22Rv1 (cell line): ENCODE results near the gene PNP.

Source experiments
- CTCF ChIP-seq: fragments of 450-650 bp; IDR thresholded peaks from 2 replicates; pipeline ENCODE4 v1.5.1; 2017; ENCODE audit warnings: mild to moderate bottlenecking
- ZFX ChIP-seq: fragments of 450-650 bp; IDR thresholded peaks from 2 replicates; pipeline ENCODE4 v1.6.1; 2017; ENCODE audit warnings: antibody characterized with exemption, borderline replicate concordance

GRCh38 chr14:20515846-20516245 lies 46.6 kb downstream of the PNP start:
- TF ChIP-seq CTCF (no peak), ZFX (no peak)
